Sigmoid colon (tissue), 4 donors: Measurements from ENCODE around the gene LUZP2.

Source experiments
- CTCF ChIP-seq, 4 experiments: fragments of 450-650 bp in 3 of 4; fragments of 200-600 bp in 1 of 4; IDR thresholded peaks; one replicate each; pipeline ENCODE4 v1.5.1; 2016 to 2019; ENCODE audit warnings: antibody characterized with exemption in 4 of 4, mild to moderate bottlenecking in 3 of 4, moderate library complexity in 2 of 4
- POLR2AphosphoS5 ChIP-seq, 4 donors: sonication (generic); formaldehyde crosslinking; IDR thresholded peaks; one replicate each; pipeline ENCODE4 v1.6.1; 2017; ENCODE audit warnings: antibody characterized with exemption in 4 of 4

- TF ChIP-seq CTCF (IDR thresholded peaks at IDR 0.05) (no peak), POLR2AphosphoS5 (IDR thresholded peaks at IDR 0.05) (no peak)
Measured at GRCh38 chr11:24575392-24575791, 78.5 kb downstream of the LUZP2 start.
